ENCODE data around the gene EFCAB8. TPM values are rescaled to one million over a fixed set of nuclear protein-coding genes. Genes with fewer than 3 reads are reported as not detected.

The EFCAB8 gene
- total RNA-seq, 1 experiment from 2014 or later: 0.09 TPM

DNA sequence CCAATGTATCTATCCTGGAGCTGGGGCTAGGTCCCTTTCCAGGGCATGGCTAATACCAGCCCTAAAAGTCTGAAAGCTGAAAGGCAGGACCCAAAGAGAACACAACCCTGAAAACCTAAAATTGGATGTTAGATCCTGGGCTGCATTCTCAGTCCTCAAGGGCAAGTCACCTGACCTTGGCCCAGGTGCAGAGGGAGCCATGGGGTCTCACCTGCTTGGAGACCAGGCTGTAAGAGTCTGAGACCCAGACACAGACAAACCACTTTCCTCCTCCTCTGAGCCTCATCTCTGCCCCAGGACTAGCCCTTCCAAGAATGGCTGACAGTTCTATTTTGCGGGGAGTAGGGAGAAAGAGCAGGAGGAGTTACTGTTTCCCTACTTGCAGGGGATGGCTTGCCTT, 60.0 kb downstream of the EFCAB8 start:
- no peak overlapping the region for H2AFZ ChIP-seq (ENCODE audit: low read length)
- H2BK12ac ChIP-seq (ENCODE audit: insufficient read length, low read depth, low read length): no peak overlapping the region
- H4K5ac ChIP-seq (ENCODE audit: insufficient read length, low read depth, low read length): no peak overlapping the region
- H3K23me2 ChIP-seq (ENCODE audit: insufficient read length, low read depth, low read length, poor library complexity, severe bottlenecking): no peaks in the 10 kb centered on the region
- H4K8ac ChIP-seq (replicated peaks; ENCODE audit: insufficient read length, low read depth, low read length): no peak overlapping the region
- H3K23ac ChIP-seq (ENCODE audit: insufficient read length, low read depth, low read length): no peak overlapping the region
- H4K20me1 ChIP-seq (ENCODE audit: control insufficient read depth, insufficient read depth, insufficient read length): no peaks in the 10 kb centered on the region
- H3K27me3 ChIP-seq (ENCODE audit: insufficient read depth, low read length): no peaks in the 10 kb centered on the region
- no peak overlapping the region for H3K9ac ChIP-seq (ENCODE audit: extremely low read depth, insufficient read length, low read length)
- peaks cover 6% of the 10 kb centered on the region for H3K27me3 Mint-ChIP-seq (ENCODE audit: low read depth)
- no peak overlapping the region for H3K27ac Mint-ChIP-seq
- H3K36me3 Mint-ChIP-seq (ENCODE audit: insufficient read depth in 1 of 3, low read depth in 3 of 3): no peaks in the 10 kb centered on the region; a peak in 3 of 7 replicates
- no peak overlapping the region for H4K91ac ChIP-seq (ENCODE audit: insufficient read length, low read depth, low read length)
- H2BK20ac ChIP-seq (ENCODE audit: low read depth, low read length, poor library complexity, severe bottlenecking): no peak overlapping the region
- peaks cover 20 to 22% of the 10 kb centered on the region in 2 experiments for H3K9me3 Mint-ChIP-seq
- no peaks in the 10 kb centered on the region for H3K4me1 ChIP-seq (ENCODE audit: insufficient read depth, low read length)
- no peak overlapping the region for H3K4me2 ChIP-seq (ENCODE audit: insufficient read depth, insufficient read length, low read length)
- no peak overlapping the region for H3K27ac ChIP-seq (ENCODE audit: insufficient read length, low read depth, low read length)
- H3K79me2 ChIP-seq (ENCODE audit: insufficient read depth, low read length): no peaks in the 10 kb centered on the region
- H3K14ac ChIP-seq (ENCODE audit: insufficient read depth, low read length): no peak overlapping the region
- no peaks in the 10 kb centered on the region for H3K79me1 ChIP-seq (ENCODE audit: insufficient read depth, low read depth, low read length, poor library complexity, severe bottlenecking)
- H3K4me1 Mint-ChIP-seq: no peaks in the 10 kb centered on the region
- no peaks in the 10 kb centered on the region for H3K9me3 ChIP-seq (ENCODE audit: control insufficient read depth, low read depth, low read length)
- no peak overlapping the region for H3K18ac ChIP-seq (ENCODE audit: insufficient read length, low read depth, low read length)
- no peak overlapping the region for H2AK5ac ChIP-seq (ENCODE audit: insufficient read length, low read length)
- H2BK5ac ChIP-seq (ENCODE audit: insufficient read length, low read length): no peak overlapping the region
- H3K56ac ChIP-seq (ENCODE audit: insufficient read length, low read depth, low read length): no peak overlapping the region
- H2BK15ac ChIP-seq (ENCODE audit: low read depth, low read length): no peak overlapping the region
- TF ChIP-seq CTCF (conservative IDR thresholded peaks at IDR 0.05): no peak
- H3K4ac ChIP-seq (ENCODE audit: low read depth, low read length): no peak overlapping the region
- WGBS (ENCODE audit: extremely low coverage, insufficient read length, low lambda C conversion rate): no CpG with 5 or more reads among the region's 1 CpG
- no peak for DNase-seq
- H3T11ph ChIP-seq (ENCODE audit: low read length): no peak overlapping the region
- no peak overlapping the region for H2BK120ac ChIP-seq (ENCODE audit: low read depth, low read length, poor library complexity, severe bottlenecking)
- no peak overlapping the region for H3K4me3 Mint-ChIP-seq

Measured in H9 (cell line).